GM23338 (cell line): ENCODE measurements around the gene DPYD. TPM values are rescaled to one million over a fixed set of nuclear protein-coding genes. Genes with fewer than 3 reads are reported as not detected.

ENCODE experiments used
- ATAC-seq: fragments of 200-7000 bp; cut with Tn5 transposase; 3 replicates; pipeline ENCODE4 v1.9.1; 2020
- DNase-seq: peaks from one replicate; pipeline ENCODE4 v3.0.0-alpha.2; 2015; ENCODE audit warnings: low spot score
- H2AFZ ChIP-seq: fragments of 200-600 bp; sonication (generic); 2 replicates; pipeline ENCODE4 v1.8.0; 2016; ENCODE audit warnings: antibody characterized with exemption, mild to moderate bottlenecking, moderate library complexity
- H3F3A ChIP-seq: fragments of 200-600 bp; sonication (generic); replicated peaks from 2 replicates; pipeline ENCODE4 v1.8.0; 2017; ENCODE audit warnings: antibody characterized with exemption, mixed run types, low read depth
- H3K27ac ChIP-seq: fragments of 200-600 bp; sonication (generic); 2 replicates; pipeline ENCODE4 v1.6.1; 2016; ENCODE audit warnings: low read depth
- H3K27me3 ChIP-seq: fragments of 200-600 bp; sonication (generic); 2 replicates; pipeline ENCODE4 v1.8.0; 2016; ENCODE audit warnings: mild to moderate bottlenecking, mixed run types, moderate library complexity; ENCODE audit not compliant: insufficient read depth
- H3K36me3 ChIP-seq: fragments of 200-600 bp; sonication (generic); 2 replicates; pipeline ENCODE4 v1.8.0; 2016; ENCODE audit warnings: mild to moderate bottlenecking; ENCODE audit not compliant: insufficient read depth
- H3K4me1 ChIP-seq: fragments of 200-600 bp; sonication (generic); 2 replicates; pipeline ENCODE4 v1.8.0; 2016; ENCODE audit warnings: mild to moderate bottlenecking, moderate library complexity; ENCODE audit not compliant: insufficient read depth
- H3K4me2 ChIP-seq: fragments of 200-600 bp; sonication (generic); 2 replicates; pipeline ENCODE4 v1.7.1; 2017; ENCODE audit warnings: mixed run types
- H3K4me3 ChIP-seq: fragments of 200-600 bp; sonication (generic); 2 replicates; pipeline ENCODE4 v1.6.1; 2016; ENCODE audit warnings: mixed run types
- H3K79me2 ChIP-seq: fragments of 200-600 bp; sonication (generic); replicated peaks from 2 replicates; pipeline ENCODE4 v1.8.0; 2017; ENCODE audit warnings: mild to moderate bottlenecking; ENCODE audit not compliant: insufficient read depth
- H3K9me2 ChIP-seq: fragments of 200-600 bp; sonication (generic); 2 replicates; pipeline ENCODE4 v1.8.0; 2017; ENCODE audit not compliant: insufficient read depth
- H4K20me1 ChIP-seq: fragments of 200-600 bp; sonication (generic); replicated peaks from 2 replicates; pipeline ENCODE4 v1.8.0; 2017; ENCODE audit warnings: mild to moderate bottlenecking; ENCODE audit not compliant: insufficient read depth
- H3K27ac Mint-ChIP-seq: 2 replicates; pipeline ENCODE4 v1.8.0; 2020; ENCODE audit warnings: inconsistent platforms, mild to moderate bottlenecking, moderate library complexity, mixed read lengths
- H3K27me3 Mint-ChIP-seq: 3 replicates; pipeline ENCODE4 v1.8.0; 2022; ENCODE audit warnings: low read depth, mild to moderate bottlenecking, moderate library complexity, mixed read lengths, inconsistent platforms; ENCODE audit not compliant: insufficient read depth, poor library complexity
- H3K36me3 Mint-ChIP-seq: 3 replicates; pipeline ENCODE4 v1.8.0; 2021; ENCODE audit warnings: low read depth, mild to moderate bottlenecking, inconsistent platforms, moderate library complexity, mixed read lengths
- H3K4me1 Mint-ChIP-seq: 3 replicates; pipeline ENCODE4 v1.8.0; 2020; ENCODE audit warnings: mild to moderate bottlenecking, inconsistent platforms, mixed read lengths
- H3K4me3 Mint-ChIP-seq: 3 replicates; pipeline ENCODE4 v1.8.0; 2021; ENCODE audit warnings: moderate library complexity, mild to moderate bottlenecking, inconsistent platforms, mixed read lengths
- H3K9me3 Mint-ChIP-seq: 3 replicates; pipeline ENCODE4 v1.8.0; 2020; ENCODE audit warnings: moderate library complexity, mild to moderate bottlenecking, inconsistent platforms, mixed read lengths
- CREB1 ChIP-seq: fragments of 250-450 bp; sonication (Bioruptor Pico); IDR thresholded peaks from 2 replicates; pipeline ENCODE4 v1.5.0; 2020; ENCODE audit warnings: low read depth, mild to moderate bottlenecking, moderate library complexity
- JUNB ChIP-seq: IDR thresholded peaks from one replicate; pipeline ENCODE4 v1.6.1; 2016; ENCODE audit warnings: antibody characterized with exemption; ENCODE audit not compliant: unreplicated experiment
- ZNF331 ChIP-seq: fragments of 250-450 bp; sonication (Bioruptor Pico); IDR thresholded peaks from 2 replicates; pipeline ENCODE4 v1.5.0; 2020; ENCODE audit warnings: low read depth, mild to moderate bottlenecking, moderate library complexity
- polyA plus RNA-seq: library from polyadenylated mRNA; unstranded; fragments of >200 nt; fragmentation: Nextera tagmentation; extraction: Ambion mirVana; gene quantifications from 2 replicates; pipeline ENCODE4 v1.2.1, GENCODE V29; 2016
- total RNA-seq: library from RNA; depleted of rRNA; stranded (reverse); fragments of >200 nt; shearing (Covaris generic); gene quantifications from 2 replicates; pipeline ENCODE4 v1.2.3, GENCODE V29; 2014
- TF ChIP-seq, protein P1 (sequence below): fragments of 250-450 bp; sonication (Bioruptor Pico); IDR thresholded peaks from 2 replicates; pipeline ENCODE4 v1.5.0; 2020; ENCODE audit warnings: mild to moderate bottlenecking, moderate library complexity
- TF ChIP-seq, protein P2 (sequence below), 2 experiments: fragments of 200-600 bp in 1 of 2; sonication (generic) in 1 of 2; conservative IDR thresholded peaks; 2 replicates each; pipeline versions ENCODE4 v1.5.1 to v1.6.1; 2016 to 2017; ENCODE audit warnings: antibody characterized with exemption in 2 of 2, low read depth in 2 of 2, mild to moderate bottlenecking in 2 of 2, moderate library complexity in 1 of 2

DPYD gene
- total and polyA plus RNA-seq, 2 experiments from 2014 or later = 0.50 to 1.6 TPM

DNA sequence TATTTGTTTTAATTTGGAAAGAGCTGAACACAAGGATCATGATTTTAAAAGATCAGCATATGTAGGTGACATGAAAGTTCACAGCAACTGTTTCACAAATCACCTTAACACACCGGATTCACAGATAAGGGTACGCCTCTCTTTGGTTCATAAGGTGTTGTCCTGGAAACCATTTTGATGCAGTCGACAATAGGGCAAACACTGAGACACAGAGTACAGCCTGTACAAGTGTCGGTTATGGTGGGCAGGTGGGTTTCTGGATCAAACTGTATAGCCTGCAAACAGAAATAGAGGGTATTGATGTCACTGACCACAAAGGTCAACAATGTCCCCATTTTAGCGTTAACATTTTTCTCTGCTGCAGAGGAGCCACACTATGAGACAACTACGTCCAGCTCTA lies 842.0 kb downstream of the DPYD start:
- no peak overlapping the region for H3K27ac Mint-ChIP-seq
- ATAC-seq = no peak
- no peak overlapping the region for H3K4me3 Mint-ChIP-seq

More for the DNA sequence above, 842.0 kb downstream of the DPYD start:
- Histone ChIP-seq H4K20me1 (no peaks in the 10 kb centered on the region), H3K27me3 (no peaks in the 10 kb centered on the region), H3K4me3 (no peak overlapping the region), H3K27ac (no peak overlapping the region), H3K9me2 (no peaks in the 10 kb centered on the region), H3F3A (no peaks in the 10 kb centered on the region), H2AFZ (no peak overlapping the region), H3K4me1 (no peaks in the 10 kb centered on the region), H3K36me3 (no peaks in the 10 kb centered on the region), H3K79me2 (no peaks in the 10 kb centered on the region), H3K4me2 (no peak overlapping the region)
- H3K9me3 Mint-ChIP-seq = no peaks in the 10 kb centered on the region
- DNase-seq = no peak
- H3K4me1 Mint-ChIP-seq = no peaks in the 10 kb centered on the region
- H3K36me3 Mint-ChIP-seq = no peaks in the 10 kb centered on the region
- H3K27me3 Mint-ChIP-seq = no peaks in the 10 kb centered on the region
- TF ChIP-seq ZNF331 (CRISPR knock-in tag) (no peak), CREB1 (CRISPR knock-in tag) (no peak), JUNB (no peak)
- TF ChIP-seq, protein P1, sequence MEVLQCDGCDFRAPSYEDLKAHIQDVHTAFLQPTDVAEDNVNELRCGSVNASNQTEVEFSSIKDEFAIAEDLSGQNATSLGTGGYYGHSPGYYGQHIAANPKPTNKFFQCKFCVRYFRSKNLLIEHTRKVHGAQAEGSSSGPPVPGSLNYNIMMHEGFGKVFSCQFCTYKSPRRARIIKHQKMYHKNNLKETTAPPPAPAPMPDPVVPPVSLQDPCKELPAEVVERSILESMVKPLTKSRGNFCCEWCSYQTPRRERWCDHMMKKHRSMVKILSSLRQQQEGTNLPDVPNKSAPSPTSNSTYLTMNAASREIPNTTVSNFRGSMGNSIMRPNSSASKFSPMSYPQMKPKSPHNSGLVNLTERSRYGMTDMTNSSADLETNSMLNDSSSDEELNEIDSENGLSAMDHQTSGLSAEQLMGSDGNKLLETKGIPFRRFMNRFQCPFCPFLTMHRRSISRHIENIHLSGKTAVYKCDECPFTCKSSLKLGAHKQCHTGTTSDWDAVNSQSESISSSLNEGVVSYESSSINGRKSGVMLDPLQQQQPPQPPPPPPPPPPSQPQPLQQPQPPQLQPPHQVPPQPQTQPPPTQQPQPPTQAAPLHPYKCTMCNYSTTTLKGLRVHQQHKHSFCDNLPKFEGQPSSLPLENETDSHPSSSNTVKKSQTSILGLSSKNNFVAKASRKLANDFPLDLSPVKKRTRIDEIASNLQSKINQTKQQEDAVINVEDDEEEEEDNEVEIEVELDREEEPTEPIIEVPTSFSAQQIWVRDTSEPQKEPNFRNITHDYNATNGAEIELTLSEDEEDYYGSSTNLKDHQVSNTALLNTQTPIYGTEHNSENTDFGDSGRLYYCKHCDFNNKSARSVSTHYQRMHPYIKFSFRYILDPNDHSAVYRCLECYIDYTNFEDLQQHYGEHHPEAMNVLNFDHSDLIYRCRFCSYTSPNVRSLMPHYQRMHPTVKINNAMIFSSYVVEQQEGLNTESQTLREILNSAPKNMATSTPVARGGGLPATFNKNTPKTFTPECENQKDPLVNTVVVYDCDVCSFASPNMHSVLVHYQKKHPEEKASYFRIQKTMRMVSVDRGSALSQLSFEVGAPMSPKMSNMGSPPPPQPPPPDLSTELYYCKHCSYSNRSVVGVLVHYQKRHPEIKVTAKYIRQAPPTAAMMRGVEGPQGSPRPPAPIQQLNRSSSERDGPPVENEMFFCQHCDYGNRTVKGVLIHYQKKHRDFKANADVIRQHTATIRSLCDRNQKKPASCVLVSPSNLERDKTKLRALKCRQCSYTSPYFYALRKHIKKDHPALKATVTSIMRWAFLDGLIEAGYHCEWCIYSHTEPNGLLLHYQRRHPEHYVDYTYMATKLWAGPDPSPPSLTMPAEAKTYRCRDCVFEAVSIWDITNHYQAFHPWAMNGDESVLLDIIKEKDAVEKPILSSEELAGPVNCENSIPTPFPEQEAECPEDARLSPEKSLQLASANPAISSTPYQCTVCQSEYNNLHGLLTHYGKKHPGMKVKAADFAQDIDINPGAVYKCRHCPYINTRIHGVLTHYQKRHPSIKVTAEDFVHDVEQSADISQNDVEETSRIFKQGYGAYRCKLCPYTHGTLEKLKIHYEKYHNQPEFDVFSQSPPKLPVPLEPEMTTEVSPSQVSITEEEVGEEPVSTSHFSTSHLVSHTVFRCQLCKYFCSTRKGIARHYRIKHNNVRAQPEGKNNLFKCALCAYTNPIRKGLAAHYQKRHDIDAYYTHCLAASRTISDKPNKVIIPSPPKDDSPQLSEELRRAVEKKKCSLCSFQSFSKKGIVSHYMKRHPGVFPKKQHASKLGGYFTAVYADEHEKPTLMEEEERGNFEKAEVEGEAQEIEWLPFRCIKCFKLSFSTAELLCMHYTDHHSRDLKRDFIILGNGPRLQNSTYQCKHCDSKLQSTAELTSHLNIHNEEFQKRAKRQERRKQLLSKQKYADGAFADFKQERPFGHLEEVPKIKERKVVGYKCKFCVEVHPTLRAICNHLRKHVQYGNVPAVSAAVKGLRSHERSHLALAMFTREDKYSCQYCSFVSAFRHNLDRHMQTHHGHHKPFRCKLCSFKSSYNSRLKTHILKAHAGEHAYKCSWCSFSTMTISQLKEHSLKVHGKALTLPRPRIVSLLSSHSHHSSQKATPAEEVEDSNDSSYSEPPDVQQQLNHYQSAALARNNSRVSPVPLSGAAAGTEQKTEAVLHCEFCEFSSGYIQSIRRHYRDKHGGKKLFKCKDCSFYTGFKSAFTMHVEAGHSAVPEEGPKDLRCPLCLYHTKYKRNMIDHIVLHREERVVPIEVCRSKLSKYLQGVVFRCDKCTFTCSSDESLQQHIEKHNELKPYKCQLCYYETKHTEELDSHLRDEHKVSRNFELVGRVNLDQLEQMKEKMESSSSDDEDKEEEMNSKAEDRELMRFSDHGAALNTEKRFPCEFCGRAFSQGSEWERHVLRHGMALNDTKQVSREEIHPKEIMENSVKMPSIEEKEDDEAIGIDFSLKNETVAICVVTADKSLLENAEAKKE = no peak
- TF ChIP-seq, protein P2, sequence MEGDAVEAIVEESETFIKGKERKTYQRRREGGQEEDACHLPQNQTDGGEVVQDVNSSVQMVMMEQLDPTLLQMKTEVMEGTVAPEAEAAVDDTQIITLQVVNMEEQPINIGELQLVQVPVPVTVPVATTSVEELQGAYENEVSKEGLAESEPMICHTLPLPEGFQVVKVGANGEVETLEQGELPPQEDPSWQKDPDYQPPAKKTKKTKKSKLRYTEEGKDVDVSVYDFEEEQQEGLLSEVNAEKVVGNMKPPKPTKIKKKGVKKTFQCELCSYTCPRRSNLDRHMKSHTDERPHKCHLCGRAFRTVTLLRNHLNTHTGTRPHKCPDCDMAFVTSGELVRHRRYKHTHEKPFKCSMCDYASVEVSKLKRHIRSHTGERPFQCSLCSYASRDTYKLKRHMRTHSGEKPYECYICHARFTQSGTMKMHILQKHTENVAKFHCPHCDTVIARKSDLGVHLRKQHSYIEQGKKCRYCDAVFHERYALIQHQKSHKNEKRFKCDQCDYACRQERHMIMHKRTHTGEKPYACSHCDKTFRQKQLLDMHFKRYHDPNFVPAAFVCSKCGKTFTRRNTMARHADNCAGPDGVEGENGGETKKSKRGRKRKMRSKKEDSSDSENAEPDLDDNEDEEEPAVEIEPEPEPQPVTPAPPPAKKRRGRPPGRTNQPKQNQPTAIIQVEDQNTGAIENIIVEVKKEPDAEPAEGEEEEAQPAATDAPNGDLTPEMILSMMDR (conservative IDR thresholded peaks at IDR 0.05; ENCODE audit: low read depth in 2 of 2) = no peak
